Retinal pigment epithelial cell (primary cell): ENCODE measurements around the gene LPCAT3.

Experiments used
- DNase-seq: peaks from one replicate; pipeline ENCODE4 v3.0.0-alpha.2; 2010; ENCODE audit warnings: low read depth
- H3K4me3 ChIP-seq: 2 replicates; pipeline ENCODE4 v1.5.1; 2011; ENCODE audit warnings: mild to moderate bottlenecking, low read length, control low read depth, moderate library complexity
- CTCF ChIP-seq: conservative IDR thresholded peaks from 2 replicates; pipeline ENCODE4 v1.5.1; 2011; ENCODE audit warnings: low read depth, low read length, control low read depth, inconsistent platforms

LPCAT3 gene

GRCh38 chr12:6998715-6999451, 19.4 kb downstream of the LPCAT3 start:
- no peak for TF ChIP-seq CTCF
- DNase-seq: no peak
- H3K4me3 ChIP-seq: no peak overlapping the region

DNA sequence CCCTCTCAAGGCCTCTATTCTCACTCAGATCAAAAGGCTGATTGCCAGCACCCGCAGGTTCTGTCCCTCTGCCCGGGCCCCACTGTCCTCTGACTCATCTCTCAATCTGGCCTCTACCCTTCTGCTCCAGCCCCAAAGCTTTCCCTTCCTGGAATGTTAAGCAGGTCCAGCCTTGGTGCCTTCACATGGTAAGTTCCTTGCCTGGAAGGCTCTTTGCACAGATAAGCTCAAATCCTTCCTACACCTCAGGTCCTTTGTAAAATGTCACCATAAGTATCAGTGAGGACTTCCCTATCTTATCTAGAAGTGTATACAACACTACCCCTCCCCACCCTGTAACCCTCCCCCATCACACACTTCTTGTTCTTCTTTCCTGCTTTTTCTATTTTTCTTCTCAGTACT, 22.2 kb downstream of the LPCAT3 start:
- H3K4me3 ChIP-seq: no peak overlapping the region
- DNase-seq: no peak

DNA sequence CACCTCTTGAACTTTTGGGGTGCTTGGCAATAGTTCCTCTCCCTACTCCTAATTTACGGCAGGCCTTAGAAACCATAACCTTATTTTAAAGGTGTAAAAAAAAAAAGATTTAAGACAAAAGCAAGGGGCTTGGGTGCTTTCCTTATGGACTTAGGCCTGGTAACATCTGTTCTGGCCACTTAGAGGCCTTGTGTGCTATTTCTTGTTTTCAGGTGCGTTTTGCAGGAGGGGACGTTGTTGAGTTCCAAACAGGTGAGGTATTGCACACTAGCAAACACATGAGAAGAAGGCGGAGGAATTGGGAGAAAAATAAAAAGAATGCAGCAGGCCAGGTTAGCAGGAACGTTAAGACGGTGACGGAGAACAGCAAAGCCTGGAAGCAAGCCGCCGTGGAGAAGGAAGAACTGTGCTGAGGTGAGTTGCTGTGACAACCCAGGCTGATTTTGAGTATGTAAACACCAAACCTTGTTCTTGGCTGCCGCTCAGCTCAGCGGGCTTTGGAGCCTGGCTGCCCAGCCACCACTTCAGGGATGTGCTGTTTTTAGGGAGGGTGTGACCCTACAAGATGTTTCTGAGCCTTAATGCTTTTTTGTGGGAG, 30.2 kb downstream of the LPCAT3 start:
- no peak for TF ChIP-seq CTCF

More for the DNA sequence above, 22.2 kb downstream of the LPCAT3 start:
- TF ChIP-seq CTCF: no peak

GRCh38 chr12:6982532-6982931, 35.7 kb downstream of the LPCAT3 start:
- DNase-seq: no peak
- no peak for TF ChIP-seq CTCF
- no peak overlapping the region for H3K4me3 ChIP-seq

More for the DNA sequence above, 30.2 kb downstream of the LPCAT3 start:
- H3K4me3 ChIP-seq: no peak overlapping the region
- no peak for DNase-seq

GRCh38 chr12:6981152-6982052, 36.9 kb downstream of the LPCAT3 start:
- DNase-seq: no peak
- no peak overlapping the region for H3K4me3 ChIP-seq
- TF ChIP-seq CTCF: no peak

DNA sequence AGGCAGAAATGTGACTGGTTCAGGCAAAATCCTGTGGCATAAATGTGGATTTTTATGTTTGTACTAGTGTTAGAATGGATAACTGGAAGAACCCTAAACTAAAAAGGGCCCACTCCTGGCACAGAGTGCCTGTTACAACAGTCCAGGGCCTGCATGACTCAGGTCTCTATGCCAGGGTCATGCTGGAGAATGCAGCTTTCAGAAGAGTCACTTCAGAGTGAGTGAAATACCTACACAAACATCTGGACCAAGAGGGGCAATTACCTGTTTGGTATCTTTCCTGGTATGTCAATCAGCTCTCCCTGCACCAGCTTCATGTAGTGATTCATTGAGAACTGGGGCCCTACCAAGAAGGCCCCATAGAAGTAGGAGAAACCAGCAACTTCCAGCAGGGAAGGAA, 37.5 kb downstream of the LPCAT3 start:
- no peak overlapping the region for H3K4me3 ChIP-seq
- no peak for DNase-seq
- TF ChIP-seq CTCF: no peak
